GM15510 (cell line): ENCODE data around the gene F2RL1.

Experiments used
- POLR2A ChIP-seq: IDR thresholded peaks from 3 replicates; pipeline ENCODE4 v1.6.1; 2011; ENCODE audit warnings: borderline replicate concordance; ENCODE audit not compliant: insufficient read length; ENCODE audit errors: extremely low read depth

F2RL1 gene

DNA sequence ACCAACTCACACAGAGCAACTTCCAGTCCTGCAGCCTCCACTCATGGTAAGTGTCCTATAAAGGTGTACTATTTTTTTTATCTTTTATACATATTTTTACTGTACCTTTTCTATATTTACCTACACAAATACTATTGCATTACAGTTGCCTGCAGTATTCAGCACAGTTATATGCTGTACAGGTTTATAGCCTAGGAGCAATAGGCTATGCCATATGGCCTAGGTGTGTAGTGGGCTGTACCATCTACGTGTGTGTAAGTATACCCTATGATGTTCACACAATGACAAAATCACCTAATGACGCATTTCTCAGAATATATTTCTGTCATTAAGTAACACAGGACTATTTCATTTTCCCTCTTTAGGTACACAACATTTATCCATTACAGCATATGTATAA lies 47.7 kb downstream of the F2RL1 start:
- TF ChIP-seq POLR2A, result no peak

DNA sequence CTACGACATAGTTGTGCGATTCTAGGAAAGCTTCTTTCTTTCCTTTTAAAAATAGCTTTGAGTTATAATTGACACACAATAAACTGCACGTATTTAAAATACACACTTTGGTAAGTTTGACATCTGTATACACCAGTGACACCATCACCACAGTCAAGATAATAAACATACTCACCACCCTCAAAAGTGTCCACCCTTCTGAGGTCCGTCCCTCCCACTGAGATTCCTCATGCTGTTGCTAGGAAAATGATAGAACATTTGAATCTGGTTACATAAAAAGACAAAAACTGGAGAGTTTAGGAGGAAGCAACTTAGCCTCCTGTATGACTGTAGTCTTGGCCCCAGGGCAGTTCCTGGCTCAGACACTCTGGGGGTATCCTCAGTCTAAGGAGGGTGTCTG lies 48.2 kb downstream of the F2RL1 start:
- no peak for TF ChIP-seq POLR2A

DNA sequence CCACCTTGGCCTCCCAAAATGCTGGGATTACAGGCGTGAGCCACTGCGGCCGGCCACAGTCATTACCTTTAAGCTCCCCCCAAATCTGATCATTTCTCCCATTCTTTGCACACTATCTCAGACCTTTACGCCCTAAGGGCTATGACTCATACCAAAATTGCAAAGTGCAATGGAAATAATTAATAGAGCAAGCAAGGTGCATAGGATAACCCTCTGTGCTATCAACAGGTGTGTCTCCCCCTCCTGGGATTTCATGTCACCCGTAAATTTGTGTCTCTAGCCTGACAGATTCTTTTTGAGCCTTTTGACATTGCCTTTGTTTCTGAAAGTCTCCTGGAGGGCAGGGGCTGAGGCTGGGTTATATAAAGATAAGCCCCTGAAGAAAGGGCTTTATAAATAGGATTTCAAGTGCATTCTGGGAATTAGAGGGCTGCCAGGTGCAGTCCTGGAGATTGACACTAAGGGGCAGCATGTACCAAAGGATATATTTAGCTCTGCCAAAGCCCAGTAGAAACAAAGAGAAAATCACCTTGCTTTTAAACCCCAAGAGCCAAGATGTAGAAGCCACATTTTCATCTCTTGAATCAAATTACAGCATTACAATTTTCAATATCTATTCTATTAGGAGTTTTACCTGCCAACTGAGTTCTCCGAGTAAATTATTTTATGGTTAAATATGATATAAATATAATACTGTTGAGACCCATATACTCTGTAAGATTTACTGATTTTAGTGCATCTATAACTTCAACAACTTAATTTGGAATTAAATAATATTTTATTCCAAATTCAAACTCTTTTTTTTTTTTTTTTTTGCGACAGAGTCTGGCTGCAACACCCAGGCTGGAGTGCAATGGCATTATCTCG lies 49.2 kb downstream of the F2RL1 start:
- no peak for TF ChIP-seq POLR2A

DNA sequence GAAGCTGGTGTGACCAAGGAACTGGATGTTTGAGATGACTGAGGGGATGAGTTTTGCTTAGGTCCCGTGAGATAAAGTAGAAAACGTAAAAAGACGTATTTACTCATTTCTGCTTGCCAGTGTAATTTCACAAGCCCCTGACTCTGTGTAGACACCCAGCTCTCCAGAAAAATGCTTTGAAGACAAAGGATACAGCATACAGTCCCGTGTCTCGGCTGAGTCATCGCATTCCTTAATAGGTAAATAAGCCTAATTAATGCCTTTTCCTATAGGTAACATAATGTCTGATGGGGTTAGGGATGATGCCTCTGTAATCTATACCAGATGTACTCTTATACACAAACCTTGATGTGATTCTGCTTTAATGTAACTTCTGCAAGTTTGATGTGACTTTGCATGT lies 51.2 kb downstream of the F2RL1 start:
- TF ChIP-seq POLR2A, result no peak

DNA sequence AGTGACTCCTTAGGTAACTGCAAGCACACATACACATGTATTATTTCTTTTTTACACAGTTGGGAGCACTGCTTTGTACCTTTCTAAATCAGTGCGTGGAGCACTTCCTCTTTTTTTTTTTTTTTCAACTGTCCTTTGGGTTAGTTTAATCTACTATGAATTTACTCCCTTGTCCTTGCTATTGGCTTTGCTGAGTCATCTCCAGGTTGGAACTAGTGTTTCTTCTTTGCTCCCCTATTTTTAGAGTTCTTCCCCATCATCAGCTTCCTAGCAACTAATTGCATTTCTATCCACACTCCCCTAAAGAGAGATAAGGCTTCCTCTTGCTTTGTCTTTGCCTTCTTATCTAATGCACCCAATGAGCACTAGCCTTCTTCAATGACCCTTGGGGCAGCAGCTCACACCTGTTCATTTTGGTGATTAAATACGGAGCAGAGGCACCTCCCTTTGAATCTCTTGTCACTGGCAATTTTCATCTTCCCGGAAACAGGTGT lies 55.3 kb downstream of the F2RL1 start:
- no peak for TF ChIP-seq POLR2A
